Endothelial cell (in vitro differentiated cells): ENCODE data around the gene ANKRD17. TPM values are rescaled to one million over a fixed set of nuclear protein-coding genes. Genes with fewer than 3 reads are reported as not detected.
A peak's percentile ranks its signal among the peaks of the same experiment; 100 is the strongest.

Experiments
- DNase-seq: peaks from one replicate; pipeline ENCODE4 v3.0.0; 2021; ENCODE audit warnings: low spot score
- H3K27ac Mint-ChIP-seq: one replicate; pipeline ENCODE4 v1.8.0; 2021; ENCODE audit warnings: mixed read lengths, inconsistent platforms; ENCODE audit not compliant: unreplicated experiment
- H3K27me3 Mint-ChIP-seq: one replicate; pipeline ENCODE4 v1.8.0; 2021; ENCODE audit warnings: mild to moderate bottlenecking, moderate library complexity, mixed read lengths, inconsistent platforms; ENCODE audit not compliant: unreplicated experiment
- H3K36me3 Mint-ChIP-seq: one replicate; pipeline ENCODE4 v1.8.0; 2021; ENCODE audit warnings: mild to moderate bottlenecking, low read depth, mixed read lengths, inconsistent platforms; ENCODE audit not compliant: unreplicated experiment
- H3K4me1 Mint-ChIP-seq: one replicate; pipeline ENCODE4 v1.8.0; 2021; ENCODE audit warnings: mild to moderate bottlenecking, mixed read lengths, inconsistent platforms; ENCODE audit not compliant: unreplicated experiment
- H3K4me3 Mint-ChIP-seq: one replicate; pipeline ENCODE4 v1.8.0; 2021; ENCODE audit warnings: mild to moderate bottlenecking, mixed read lengths, inconsistent platforms; ENCODE audit not compliant: unreplicated experiment
- H3K9me3 Mint-ChIP-seq: one replicate; pipeline ENCODE4 v1.8.0; 2021; ENCODE audit warnings: mixed read lengths, inconsistent platforms; ENCODE audit not compliant: unreplicated experiment
- total RNA-seq: library from RNA; stranded (reverse); fragmentation: NEBNext Ultra II Directional; extraction: Animal tissue kit (Norgen Biotek cat#: 25700); gene quantifications from one replicate; pipeline ENCODE4 v1.2.1, GENCODE V29; 2021; ENCODE audit not compliant: unreplicated experiment
- TF ChIP-seq, protein P1 (sequence below): fragments of 200-600 bp; sonication (generic); IDR thresholded peaks from one replicate; pipeline ENCODE4 v1.5.0; 2021; ENCODE audit warnings: antibody characterized with exemption; ENCODE audit not compliant: unreplicated experiment

The ANKRD17 gene
- total RNA-seq, 1 donor from 2014 or later: 61.8 TPM

DNA sequence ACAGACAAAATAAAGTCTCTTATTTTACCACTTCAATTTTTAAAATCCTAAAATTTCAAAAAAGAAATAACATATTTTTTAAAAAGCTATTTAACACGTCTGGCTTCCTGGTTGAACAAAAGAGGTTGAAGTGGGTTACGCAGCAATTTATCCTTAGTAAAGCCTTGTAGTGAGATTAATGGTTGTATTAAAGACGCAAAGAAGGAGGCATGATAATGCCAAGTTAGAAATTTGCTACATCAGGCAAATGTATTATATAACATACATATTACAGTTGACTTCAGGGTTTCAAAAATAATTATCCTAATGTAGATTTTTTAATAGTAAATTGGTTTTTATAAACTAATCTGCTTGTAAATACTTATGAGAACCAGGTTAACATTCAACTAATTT lies 35.3 kb downstream of the ANKRD17 start:
- H3K4me3 Mint-ChIP-seq: no peak overlapping the region
- no peak overlapping the region for H3K27ac Mint-ChIP-seq
- DNase-seq: no peak
- TF ChIP-seq, protein P1, sequence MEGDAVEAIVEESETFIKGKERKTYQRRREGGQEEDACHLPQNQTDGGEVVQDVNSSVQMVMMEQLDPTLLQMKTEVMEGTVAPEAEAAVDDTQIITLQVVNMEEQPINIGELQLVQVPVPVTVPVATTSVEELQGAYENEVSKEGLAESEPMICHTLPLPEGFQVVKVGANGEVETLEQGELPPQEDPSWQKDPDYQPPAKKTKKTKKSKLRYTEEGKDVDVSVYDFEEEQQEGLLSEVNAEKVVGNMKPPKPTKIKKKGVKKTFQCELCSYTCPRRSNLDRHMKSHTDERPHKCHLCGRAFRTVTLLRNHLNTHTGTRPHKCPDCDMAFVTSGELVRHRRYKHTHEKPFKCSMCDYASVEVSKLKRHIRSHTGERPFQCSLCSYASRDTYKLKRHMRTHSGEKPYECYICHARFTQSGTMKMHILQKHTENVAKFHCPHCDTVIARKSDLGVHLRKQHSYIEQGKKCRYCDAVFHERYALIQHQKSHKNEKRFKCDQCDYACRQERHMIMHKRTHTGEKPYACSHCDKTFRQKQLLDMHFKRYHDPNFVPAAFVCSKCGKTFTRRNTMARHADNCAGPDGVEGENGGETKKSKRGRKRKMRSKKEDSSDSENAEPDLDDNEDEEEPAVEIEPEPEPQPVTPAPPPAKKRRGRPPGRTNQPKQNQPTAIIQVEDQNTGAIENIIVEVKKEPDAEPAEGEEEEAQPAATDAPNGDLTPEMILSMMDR: no peak
- H3K36me3 Mint-ChIP-seq: no peaks in the 10 kb centered on the region
- no peaks in the 10 kb centered on the region for H3K27me3 Mint-ChIP-seq
- peaks cover 11% of the 10 kb centered on the region for H3K4me1 Mint-ChIP-seq
- no peaks in the 10 kb centered on the region for H3K9me3 Mint-ChIP-seq

DNA sequence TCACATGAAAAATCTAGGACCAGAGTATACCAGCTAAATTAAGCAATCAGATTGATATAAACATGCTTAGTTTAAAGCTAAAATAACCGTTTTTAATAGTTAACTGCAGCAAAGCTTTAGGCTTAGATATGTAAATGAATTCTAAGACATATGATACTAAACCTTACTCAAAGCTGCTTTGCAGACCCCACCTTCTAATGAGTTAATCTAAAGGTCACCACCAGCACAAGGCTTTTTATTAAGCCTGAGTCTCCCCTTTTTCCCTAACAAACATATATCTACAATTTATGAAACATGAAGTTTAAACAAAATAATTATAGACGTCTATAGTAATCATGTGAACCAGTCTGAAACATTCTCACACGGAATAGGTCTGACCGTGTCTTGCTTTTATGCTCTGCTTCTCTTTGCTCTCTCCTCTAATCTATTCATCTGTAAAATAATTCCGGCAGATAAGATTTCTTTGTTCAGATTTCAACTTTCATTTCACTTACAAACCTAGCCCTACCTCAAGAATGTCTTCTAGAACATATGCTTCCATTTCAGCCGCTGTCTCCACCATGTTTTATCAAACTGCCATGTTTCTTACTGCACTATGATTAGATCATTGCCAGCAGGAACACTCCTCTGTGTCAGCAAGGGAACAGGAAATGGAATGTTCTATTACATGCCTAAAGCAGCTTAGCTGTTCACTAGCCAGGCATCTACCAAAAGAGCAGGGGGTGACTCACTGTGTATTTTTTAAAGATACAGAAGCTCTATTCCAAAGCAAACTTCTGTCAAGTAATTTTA lies 35.9 kb downstream of the ANKRD17 start:
- Mint-ChIP-seq H3K27me3 (no peaks in the 10 kb centered on the region), H3K27ac (no peak overlapping the region), H3K36me3 (no peaks in the 10 kb centered on the region), H3K4me3 (no peak overlapping the region), H3K9me3 (no peaks in the 10 kb centered on the region), H3K4me1 (peaks cover 11% of the 10 kb centered on the region)
- peak; percentile 34 for DNase-seq
- TF ChIP-seq, protein P1: no peak

DNA sequence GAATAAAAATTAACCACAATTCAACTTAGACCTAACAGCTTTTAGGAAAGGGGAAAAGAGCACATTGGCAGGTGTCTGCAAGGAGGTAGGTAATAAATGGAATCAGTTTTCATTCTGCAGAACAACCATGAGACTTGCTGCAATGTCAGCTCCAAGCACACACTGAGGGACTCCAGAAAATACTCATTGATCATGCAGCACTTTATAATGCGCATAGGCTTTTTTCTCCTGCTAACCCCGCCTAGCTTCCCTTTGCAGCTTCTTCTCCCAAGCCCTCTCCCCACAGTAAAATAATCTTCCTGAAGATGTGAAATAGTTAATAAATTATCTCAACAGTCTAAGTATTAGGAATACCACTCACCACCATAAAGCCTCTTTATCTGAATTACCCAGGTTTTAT lies 36.9 kb downstream of the ANKRD17 start:
- peak overlapping the region; percentile 14 for H3K4me3 Mint-ChIP-seq
- H3K36me3 Mint-ChIP-seq: no peaks in the 10 kb centered on the region
- H3K4me1 Mint-ChIP-seq: peaks cover 11% of the 10 kb centered on the region
- H3K9me3 Mint-ChIP-seq: no peaks in the 10 kb centered on the region
- no peaks in the 10 kb centered on the region for H3K27me3 Mint-ChIP-seq
- TF ChIP-seq, protein P1: no peak
- DNase-seq: no peak
- no peak overlapping the region for H3K27ac Mint-ChIP-seq

DNA sequence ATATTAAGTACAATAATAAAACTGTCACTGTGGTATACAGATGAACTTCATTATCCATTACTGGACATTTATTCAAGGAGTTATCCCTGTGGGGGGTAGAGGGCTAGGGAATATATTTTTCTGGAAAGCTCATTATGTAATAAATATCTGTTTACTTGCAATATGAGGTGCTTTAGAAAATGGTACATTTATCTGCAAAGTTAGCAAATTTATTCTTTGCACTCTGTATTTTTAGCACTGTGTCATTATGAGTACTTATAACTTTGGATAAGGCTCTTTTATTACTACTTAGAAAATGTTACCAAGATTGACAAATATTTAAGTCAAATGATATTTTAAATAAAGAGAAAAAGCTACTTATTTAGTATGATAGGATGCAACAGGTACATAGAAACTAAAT lies 37.8 kb downstream of the ANKRD17 start:
- no peaks in the 10 kb centered on the region for H3K36me3 Mint-ChIP-seq

More for the DNA sequence above, 37.8 kb downstream of the ANKRD17 start:
- H3K27ac Mint-ChIP-seq: no peak overlapping the region
- no peak overlapping the region for H3K4me3 Mint-ChIP-seq
- TF ChIP-seq, protein P1: no peak
- DNase-seq: no peak
- no peaks in the 10 kb centered on the region for H3K27me3 Mint-ChIP-seq
- peaks cover 11% of the 10 kb centered on the region for H3K4me1 Mint-ChIP-seq
- H3K9me3 Mint-ChIP-seq: no peaks in the 10 kb centered on the region
